Measurements from ENCODE around the gene TMEM182.

- TF ChIP-seq CTCF (IDR thresholded peaks at IDR 0.05; ENCODE audit: poor library complexity, severe bottlenecking) (no peak), EZH2 (IDR thresholded peaks at IDR 0.05; ENCODE audit: borderline replicate concordance, insufficient read depth, low read length, poor library complexity, severe bottlenecking) (no peak)
These were observed 91.0 kb downstream of the TMEM182 start for GRCh38 chr2:102852867-102853266.

Data from neural cell (in vitro differentiated cells).